Gastrocnemius medialis (tissue), 4 donors: ENCODE measurements around the gene BCL2L13. TPM values are rescaled to one million over a fixed set of nuclear protein-coding genes. Genes with fewer than 3 reads are reported as not detected.

Experiments
- ATAC-seq, 2 donors: fragments of 150-250 bp; one replicate each; pipeline ENCODE4 v1.9.1; 2016
- DNase-seq, 2 donors: peaks; one replicate each; pipeline ENCODE4 v3.0.0-alpha.2; 2019
- H3K27ac ChIP-seq, 4 donors: fragments of 200-600 bp; sonication (generic); 1 replicate in 1 of 4; 2 replicates in 3 of 4; pipeline ENCODE4 v1.5.1; 2016 to 2018; ENCODE audit warnings: mild to moderate bottlenecking in 2 of 4, moderate library complexity in 1 of 4
- H3K27me3 ChIP-seq, 3 donors: fragments of 200-600 bp; sonication (generic) in 2 of 3; 1 replicate in 1 of 3; 2 replicates in 2 of 3; pipeline versions ENCODE4 v1.5.1 to v1.6.0; 2016 to 2019; ENCODE audit warnings: mild to moderate bottlenecking in 1 of 3, moderate library complexity in 1 of 3
- H3K36me3 ChIP-seq, 2 donors: fragments of 200-600 bp; sonication (generic) in 1 of 2; one replicate each; pipeline ENCODE4 v1.5.1; 2017 to 2018
- H3K4me1 ChIP-seq, 2 donors: fragments of 200-600 bp; sonication (generic) in 1 of 2; one replicate each; pipeline ENCODE4 v1.5.1; 2016 to 2017; ENCODE audit warnings: mild to moderate bottlenecking in 2 of 2
- H3K4me3 ChIP-seq, 4 donors: fragments of 200-600 bp; sonication (generic) in 3 of 4; 1 replicate in 1 of 4; 2 replicates in 3 of 4; pipeline ENCODE4 v1.5.1; 2016 to 2019; ENCODE audit warnings: mild to moderate bottlenecking in 2 of 4
- H3K9me3 ChIP-seq, 3 donors: fragments of 200-600 bp; sonication (generic) in 2 of 3; 1 replicate in 1 of 3; 2 replicates in 2 of 3; pipeline ENCODE4 v1.5.1; 2016 to 2019
- POLR2A ChIP-seq, 2 donors: fragments of 450-650 bp; IDR thresholded peaks; one replicate each; pipeline ENCODE4 v1.6.1; 2017; ENCODE audit warnings: antibody characterized with exemption in 2 of 2, mild to moderate bottlenecking in 2 of 2, moderate library complexity in 2 of 2
- in situ Hi-C, 4 donors: fragments of 200-750 bp; cut with MboI; loops; one replicate each; pipeline versions ENCODE4 v1.15.0 to v1.8.0; 2017; ENCODE audit warnings: low sequenced_read_pairs in 4 of 4
- intact Hi-C: fragments of 100-400 bp; cut with DNase I; formaldehyde crosslinking; loops from one replicate; pipeline ENCODE4 v1.15.1; 2023; ENCODE audit warnings: low total_unique reads
- total RNA-seq, 4 donors: library from RNA; depleted of rRNA; stranded (reverse); fragments of >200 nt; gene quantifications; one replicate each; pipeline versions ENCODE4 v1.1.0 to v1.2.3, GENCODE V29; 2016
- TF ChIP-seq, protein P1 (sequence below), 5 experiments: fragments of 450-650 bp in 3 of 5; fragments of 200-600 bp in 2 of 5; sonication (generic) in 2 of 5; IDR thresholded peaks in 4 of 5; conservative IDR thresholded peaks in 1 of 5; 1 replicate in 4 of 5; 2 replicates in 1 of 5; pipeline ENCODE4 v1.5.1; 2016 to 2019; ENCODE audit warnings: antibody characterized with exemption in 5 of 5, mild to moderate bottlenecking in 3 of 5, moderate library complexity in 3 of 5

BCL2L13 gene
- total RNA-seq, 4 donors from 2014 or later: 162 to 310 (median 231) TPM

GRCh38 chr22:17606496-17606895 lies 32.1 kb upstream of the BCL2L13 start:
- Histone ChIP-seq H3K4me1 (peaks cover 4 to 10% of the 10 kb centered on the region in 2 donors), H3K27me3 (no peaks in the 10 kb centered on the region), H3K9me3 (no peaks in the 10 kb centered on the region), H3K4me3 (no peak overlapping the region), H3K36me3 (peaks cover 0 to 19% of the 10 kb centered on the region in 2 donors), H3K27ac (peak overlapping the region in 2 of 4 donors; percentile 7 to 49)
- ATAC-seq (peak in 1 of 2 donors; percentile 43), DNase-seq (no peak)
- intact Hi-C loops (no loop called here), in situ Hi-C loops (no loop called here)
- TF ChIP-seq, protein P1, sequence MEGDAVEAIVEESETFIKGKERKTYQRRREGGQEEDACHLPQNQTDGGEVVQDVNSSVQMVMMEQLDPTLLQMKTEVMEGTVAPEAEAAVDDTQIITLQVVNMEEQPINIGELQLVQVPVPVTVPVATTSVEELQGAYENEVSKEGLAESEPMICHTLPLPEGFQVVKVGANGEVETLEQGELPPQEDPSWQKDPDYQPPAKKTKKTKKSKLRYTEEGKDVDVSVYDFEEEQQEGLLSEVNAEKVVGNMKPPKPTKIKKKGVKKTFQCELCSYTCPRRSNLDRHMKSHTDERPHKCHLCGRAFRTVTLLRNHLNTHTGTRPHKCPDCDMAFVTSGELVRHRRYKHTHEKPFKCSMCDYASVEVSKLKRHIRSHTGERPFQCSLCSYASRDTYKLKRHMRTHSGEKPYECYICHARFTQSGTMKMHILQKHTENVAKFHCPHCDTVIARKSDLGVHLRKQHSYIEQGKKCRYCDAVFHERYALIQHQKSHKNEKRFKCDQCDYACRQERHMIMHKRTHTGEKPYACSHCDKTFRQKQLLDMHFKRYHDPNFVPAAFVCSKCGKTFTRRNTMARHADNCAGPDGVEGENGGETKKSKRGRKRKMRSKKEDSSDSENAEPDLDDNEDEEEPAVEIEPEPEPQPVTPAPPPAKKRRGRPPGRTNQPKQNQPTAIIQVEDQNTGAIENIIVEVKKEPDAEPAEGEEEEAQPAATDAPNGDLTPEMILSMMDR (IDR thresholded peaks at IDR 0.05 in 4 of 5, conservative IDR thresholded peaks at IDR 0.05 in 1 of 5): no peak
- TF ChIP-seq POLR2A (IDR thresholded peaks at IDR 0.05): no peak

GRCh38 chr22:17607891-17608521 lies 30.6 kb upstream of the BCL2L13 start:
- TF ChIP-seq, protein P1 (IDR thresholded peaks at IDR 0.05 in 4 of 5, conservative IDR thresholded peaks at IDR 0.05 in 1 of 5): no peak
- TF ChIP-seq POLR2A (IDR thresholded peaks at IDR 0.05): no peak
- Histone ChIP-seq H3K36me3 (peaks cover 0 to 33% of the 10 kb centered on the region in 2 donors), H3K9me3 (no peaks in the 10 kb centered on the region), H3K4me1 (peaks cover 4 to 10% of the 10 kb centered on the region in 2 donors), H3K27me3 (no peaks in the 10 kb centered on the region), H3K4me3 (no peak overlapping the region), H3K27ac (no peak overlapping the region)
- DNase-seq (no peak), ATAC-seq (peak in 1 of 2 donors; percentile 22)
- in situ Hi-C loops: no loop called here
- intact Hi-C loops: no loop called here

GRCh38 chr22:17612057-17612456 lies 26.5 kb upstream of the BCL2L13 start:
- Histone ChIP-seq H3K9me3 (no peaks in the 10 kb centered on the region), H3K4me3 (no peak overlapping the region), H3K27me3 (no peaks in the 10 kb centered on the region), H3K4me1 (no peaks in the 10 kb centered on the region), H3K36me3 (peaks cover 0 to 53% of the 10 kb centered on the region in 2 donors), H3K27ac (no peak overlapping the region)
- ATAC-seq: no peak
- DNase-seq: no peak
- intact Hi-C loops: no loop called here
- in situ Hi-C loops: no loop called here
- TF ChIP-seq POLR2A (IDR thresholded peaks at IDR 0.05): no peak
- TF ChIP-seq, protein P1 (IDR thresholded peaks at IDR 0.05 in 4 of 5, conservative IDR thresholded peaks at IDR 0.05 in 1 of 5): no peak

DNA sequence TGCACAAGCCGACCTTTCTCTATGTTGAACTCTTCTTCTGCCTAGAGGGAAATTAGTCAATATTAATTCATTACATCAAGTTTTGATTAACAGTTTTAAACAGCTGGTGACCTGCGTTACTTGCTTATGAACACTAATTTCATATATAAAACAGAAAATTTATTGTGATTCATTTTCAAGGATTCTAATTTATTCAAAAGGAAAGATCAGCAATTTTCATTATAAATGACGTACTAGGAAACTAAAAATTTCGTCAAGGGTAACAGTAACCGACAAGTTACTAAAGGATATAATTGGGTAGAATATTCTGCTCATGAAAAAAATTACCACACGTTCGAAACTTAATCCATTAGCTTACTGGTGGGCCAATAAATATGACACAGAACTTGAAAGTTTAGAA lies 25.3 kb upstream of the BCL2L13 start:
- Histone ChIP-seq H3K4me1 (no peaks in the 10 kb centered on the region), H3K36me3 (peaks cover 0 to 65% of the 10 kb centered on the region in 2 donors), H3K4me3 (no peak overlapping the region), H3K27me3 (no peaks in the 10 kb centered on the region), H3K27ac (no peak overlapping the region), H3K9me3 (no peaks in the 10 kb centered on the region)
- no peak for ATAC-seq
- DNase-seq: no peak
- intact Hi-C loops (no loop called here), in situ Hi-C loops (no loop called here)
- TF ChIP-seq, protein P1 (IDR thresholded peaks at IDR 0.05 in 4 of 5, conservative IDR thresholded peaks at IDR 0.05 in 1 of 5): no peak
- no peak for TF ChIP-seq POLR2A (IDR thresholded peaks at IDR 0.05)
